IPS-15b (cell line): ENCODE data around the gene ESYT2.

Experiments
- H3K27me3 ChIP-seq: one replicate; pipeline ENCODE4 v1.6.1; 2013; ENCODE audit warnings: low read length; ENCODE audit not compliant: control insufficient read depth, insufficient read depth
- H3K36me3 ChIP-seq: one replicate; pipeline ENCODE4 v1.6.1; 2013; ENCODE audit warnings: low read length; ENCODE audit not compliant: control insufficient read depth, insufficient read depth
- H3K4me1 ChIP-seq: one replicate; pipeline ENCODE4 v1.6.1; 2013; ENCODE audit warnings: mild to moderate bottlenecking, low read length; ENCODE audit not compliant: control insufficient read depth, insufficient read depth
- H3K4me3 ChIP-seq: one replicate; pipeline ENCODE4 v1.5.1; 2013; ENCODE audit warnings: low read depth, low read length
- H3K9ac ChIP-seq: one replicate; pipeline ENCODE4 v1.6.1; 2013; ENCODE audit warnings: low read depth, mild to moderate bottlenecking, low read length
- H3K9me3 ChIP-seq: one replicate; pipeline ENCODE4 v1.6.1; 2013; ENCODE audit warnings: mild to moderate bottlenecking, low read length; ENCODE audit not compliant: control insufficient read depth, insufficient read depth

The ESYT2 gene

DNA sequence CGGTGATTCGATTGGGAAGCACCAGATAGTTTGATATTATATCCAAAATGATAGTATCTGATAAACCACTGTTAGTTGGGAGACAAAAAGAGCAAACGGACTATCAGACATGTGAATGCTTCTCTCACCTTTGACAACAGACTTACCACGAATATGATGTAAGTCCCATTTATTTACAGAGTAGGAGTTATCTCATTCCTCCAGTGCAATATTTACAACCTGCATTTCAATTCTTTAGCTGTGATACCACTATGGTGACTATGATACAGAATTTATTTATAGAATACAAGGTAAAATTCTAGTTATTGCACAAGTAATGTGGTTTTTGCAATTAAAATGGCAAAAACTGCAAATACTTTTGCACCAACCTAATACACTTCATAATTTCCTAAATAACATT is 61.6 kb downstream of the ESYT2 start:
- H3K27me3 ChIP-seq, result no peaks in the 10 kb centered on the region
- no peak overlapping the region for H3K9ac ChIP-seq
- H3K9me3 ChIP-seq, result no peaks in the 10 kb centered on the region
- no peaks in the 10 kb centered on the region for H3K4me1 ChIP-seq
- H3K36me3 ChIP-seq, result peaks cover 10% of the 10 kb centered on the region
- H3K4me3 ChIP-seq, result no peak overlapping the region

- Histone ChIP-seq H3K27me3 (no peaks in the 10 kb centered on the region), H3K9ac (no peak overlapping the region), H3K36me3 (peaks cover 10% of the 10 kb centered on the region), H3K4me1 (no peaks in the 10 kb centered on the region), H3K4me3 (no peak overlapping the region), H3K9me3 (no peaks in the 10 kb centered on the region)
Observed at GRCh38 chr7:158766570-158767281, 62.6 kb downstream of the ESYT2 start.

DNA sequence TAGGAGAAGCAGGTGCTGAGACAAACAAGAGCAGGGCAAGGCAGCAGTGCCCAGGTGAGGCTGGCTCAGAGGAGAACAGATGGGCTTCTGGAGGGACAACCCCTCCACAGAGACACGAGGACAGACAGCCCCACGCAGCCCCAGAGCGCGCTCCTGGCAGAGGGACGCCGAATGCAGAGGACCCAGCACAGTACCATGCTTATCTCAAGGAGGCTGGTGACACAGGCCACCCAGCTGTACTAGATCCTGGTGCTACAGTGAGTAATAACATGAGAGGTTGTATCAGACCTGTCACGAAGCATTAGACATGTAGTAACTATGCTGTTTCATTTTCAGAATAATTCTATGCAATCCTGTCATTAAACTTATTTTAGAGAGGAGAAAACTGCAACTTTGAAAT is 64.3 kb downstream of the ESYT2 start:
- Histone ChIP-seq H3K27me3 (no peaks in the 10 kb centered on the region), H3K4me3 (no peak overlapping the region), H3K36me3 (peaks cover 16% of the 10 kb centered on the region), H3K4me1 (no peaks in the 10 kb centered on the region), H3K9ac (no peak overlapping the region), H3K9me3 (no peaks in the 10 kb centered on the region)

GRCh38 chr7:158763454-158764033 is 65.8 kb downstream of the ESYT2 start:
- Histone ChIP-seq H3K4me1 (no peaks in the 10 kb centered on the region), H3K9me3 (no peaks in the 10 kb centered on the region), H3K27me3 (no peaks in the 10 kb centered on the region), H3K9ac (no peak overlapping the region), H3K36me3 (peaks cover 21% of the 10 kb centered on the region), H3K4me3 (no peak overlapping the region)

DNA sequence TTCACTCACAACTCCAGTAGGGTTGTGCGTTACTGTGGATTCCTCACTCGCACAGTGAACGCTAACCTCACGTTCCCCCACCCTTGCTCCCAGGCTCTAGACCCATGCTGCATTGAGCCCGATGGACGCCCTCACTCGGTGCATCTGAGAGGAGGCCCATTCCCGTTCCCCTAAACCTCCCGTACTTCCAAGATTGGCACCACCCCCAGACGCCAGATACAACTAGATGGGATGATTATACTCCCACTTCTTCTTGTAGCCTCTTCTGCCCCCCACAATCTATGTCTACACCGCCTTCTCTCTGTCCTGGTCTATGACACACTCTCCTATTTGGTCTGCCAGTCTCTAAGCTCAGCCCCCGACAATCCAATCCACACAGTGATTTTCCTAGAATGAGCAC is 67.4 kb downstream of the ESYT2 start:
- no peak overlapping the region for H3K4me3 ChIP-seq
- no peaks in the 10 kb centered on the region for H3K27me3 ChIP-seq
- H3K9ac ChIP-seq, result no peak overlapping the region
- H3K4me1 ChIP-seq, result no peaks in the 10 kb centered on the region
- no peaks in the 10 kb centered on the region for H3K9me3 ChIP-seq
- peaks cover 21% of the 10 kb centered on the region for H3K36me3 ChIP-seq

- Histone ChIP-seq H3K9me3 (no peaks in the 10 kb centered on the region), H3K36me3 (peaks cover 21% of the 10 kb centered on the region), H3K4me1 (no peaks in the 10 kb centered on the region), H3K9ac (no peak overlapping the region), H3K27me3 (no peaks in the 10 kb centered on the region), H3K4me3 (no peak overlapping the region)
Observed at GRCh38 chr7:158760936-158761335, 68.4 kb downstream of the ESYT2 start.

DNA sequence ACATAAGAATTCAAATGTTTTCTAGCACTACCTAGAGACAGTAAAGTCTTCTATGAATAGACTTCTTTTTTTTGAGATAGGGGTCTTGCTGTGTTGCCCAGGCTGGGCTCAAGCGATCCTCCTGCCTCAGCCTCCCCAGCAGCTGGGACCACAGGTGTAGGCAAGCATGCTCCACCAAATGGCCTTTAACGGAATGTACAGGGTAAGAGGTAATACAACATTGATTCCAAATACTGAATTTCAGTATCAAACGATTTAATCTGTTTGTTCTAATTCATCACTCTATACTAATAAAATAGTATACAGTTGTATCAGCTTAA is 68.9 kb downstream of the ESYT2 start:
- Histone ChIP-seq H3K4me3 (no peak overlapping the region), H3K9me3 (no peaks in the 10 kb centered on the region), H3K27me3 (no peaks in the 10 kb centered on the region), H3K36me3 (peaks cover 21% of the 10 kb centered on the region), H3K4me1 (no peaks in the 10 kb centered on the region), H3K9ac (no peak overlapping the region)

GRCh38 chr7:158759749-158760444 is 69.4 kb downstream of the ESYT2 start:
- Histone ChIP-seq H3K4me3 (no peak overlapping the region), H3K4me1 (no peaks in the 10 kb centered on the region), H3K9me3 (no peaks in the 10 kb centered on the region), H3K9ac (no peak overlapping the region), H3K36me3 (peaks cover 21% of the 10 kb centered on the region), H3K27me3 (no peaks in the 10 kb centered on the region)

DNA sequence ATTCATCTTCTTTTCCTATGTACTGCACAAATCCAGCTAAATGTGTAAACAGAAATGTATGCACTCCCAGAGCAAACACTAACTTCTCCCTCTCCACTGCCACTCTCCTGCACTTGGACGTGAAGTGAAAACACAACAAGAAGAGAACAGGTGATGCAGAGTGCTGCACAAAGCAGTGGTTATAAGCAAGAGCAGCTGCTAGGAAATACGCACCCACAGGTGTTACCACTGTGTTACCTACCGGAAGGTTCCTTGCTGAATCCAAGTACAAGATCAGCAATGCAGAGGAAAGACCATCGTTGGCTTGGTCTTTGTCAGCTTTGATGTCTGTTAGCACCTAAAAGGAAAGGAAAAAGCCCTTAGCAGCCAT is 70.1 kb downstream of the ESYT2 start:
- H3K9me3 ChIP-seq, result no peaks in the 10 kb centered on the region
- H3K9ac ChIP-seq, result no peak overlapping the region
- no peaks in the 10 kb centered on the region for H3K27me3 ChIP-seq
- H3K4me3 ChIP-seq, result no peak overlapping the region
- peaks cover 16% of the 10 kb centered on the region for H3K36me3 ChIP-seq
- no peaks in the 10 kb centered on the region for H3K4me1 ChIP-seq

- H3K9me3 ChIP-seq, result no peaks in the 10 kb centered on the region
- no peaks in the 10 kb centered on the region for H3K4me1 ChIP-seq
- H3K27me3 ChIP-seq, result no peaks in the 10 kb centered on the region
- no peak overlapping the region for H3K4me3 ChIP-seq
- H3K9ac ChIP-seq, result no peak overlapping the region
- H3K36me3 ChIP-seq, result peaks cover 14% of the 10 kb centered on the region
Observed at GRCh38 chr7:158758586-158759244, 70.6 kb downstream of the ESYT2 start.

DNA sequence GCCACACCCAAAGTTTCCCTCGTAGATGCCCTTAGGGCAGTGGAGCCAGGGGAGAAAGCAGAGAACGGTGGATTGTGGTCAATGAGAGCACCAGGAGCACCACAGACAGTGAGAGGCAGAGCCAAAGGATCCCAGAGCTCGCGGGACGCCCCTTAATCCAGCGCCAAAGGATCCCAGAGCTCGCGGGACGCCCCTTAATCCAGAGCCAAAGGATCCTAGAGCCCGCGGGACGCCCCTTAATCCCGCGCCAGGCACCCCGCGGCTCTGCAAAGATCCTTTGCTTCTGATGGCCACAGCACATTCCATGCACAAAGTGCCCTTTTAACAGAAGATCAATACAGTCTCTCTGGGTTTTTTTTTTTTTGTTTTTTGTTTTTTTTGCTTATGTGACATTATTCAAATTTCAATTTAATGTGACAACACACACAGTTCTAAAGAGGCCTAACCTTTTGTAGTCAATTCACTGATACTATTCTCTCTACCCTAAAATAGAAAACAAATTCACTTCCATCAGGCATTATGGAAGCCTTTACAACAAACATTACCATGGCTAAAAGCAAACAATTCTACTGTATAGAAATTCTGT is 71.8 kb downstream of the ESYT2 start:
- H3K9ac ChIP-seq, result no peak overlapping the region
- H3K4me3 ChIP-seq, result no peak overlapping the region
- no peaks in the 10 kb centered on the region for H3K27me3 ChIP-seq
- no peaks in the 10 kb centered on the region for H3K4me1 ChIP-seq
- peaks cover 11% of the 10 kb centered on the region for H3K36me3 ChIP-seq
- H3K9me3 ChIP-seq, result no peaks in the 10 kb centered on the region
